Panc1 (cell line): ENCODE data around the gene PTH2.

Source experiments
- CTCF ChIP-seq: fragments of 450-650 bp; IDR thresholded peaks from 2 replicates; pipeline ENCODE4 v1.5.1; 2017; ENCODE audit warnings: mild to moderate bottlenecking
- POLR2AphosphoS5 ChIP-seq: IDR thresholded peaks from 2 replicates; pipeline ENCODE4 v1.6.1; 2012; ENCODE audit warnings: mild to moderate bottlenecking, low read depth, low read length, moderate library complexity
- REST ChIP-seq, 2 experiments: IDR thresholded peaks; 2 replicates each; pipeline ENCODE4 v1.6.1; 2011 to 2012; ENCODE audit warnings: low read depth in 2 of 2, control low read depth in 1 of 2, low read length in 1 of 2, mild to moderate bottlenecking in 1 of 2, moderate library complexity in 1 of 2; ENCODE audit not compliant: insufficient read depth in 1 of 2

- no peak for TF ChIP-seq CTCF
- TF ChIP-seq REST (IDR thresholded peaks at IDR 0.05; ENCODE audit: insufficient read depth in 1 of 2, low read depth in 2 of 2, low read length in 1 of 2), result no peak
- TF ChIP-seq POLR2AphosphoS5, result no peak
Measured at GRCh38 chr19:49425922-49426592, 2.8 kb upstream of the PTH2 start.
